HG02678 (cell line): ENCODE measurements around the gene DLST.

Source experiments
- ATAC-seq: cut with Tn5 transposase; IDR thresholded peaks from one replicate; pipeline ENCODE4 v1.9.1; 2021; ENCODE audit warnings: mild to moderate bottlenecking, moderate library complexity; ENCODE audit not compliant: unreplicated experiment

Gene DLST

GRCh38 chr14:74952180-74952665 lies 70.5 kb downstream of the DLST start:
- ATAC-seq: no peak

GRCh38 chr14:74952697-74953484 lies 71.2 kb downstream of the DLST start:
- ATAC-seq: no peak
